ENCODE measurements around the gene B3GNT3. TPM values are rescaled to one million over a fixed set of nuclear protein-coding genes. Genes with fewer than 3 reads are reported as not detected.
A peak's percentile ranks its signal among the peaks of the same experiment; 100 is the strongest.

B3GNT3 gene
- total RNA-seq, 1 donor from 2014 or later: not detected

- DNase-seq (ENCODE audit: low read depth in 2 of 2): no peak
Measured at GRCh38 chr19:17832443-17833208, 37.7 kb downstream of the B3GNT3 start.

- no peak for DNase-seq (ENCODE audit: low read depth in 2 of 2)
Measured at GRCh38 chr19:17834350-17835181, 39.6 kb downstream of the B3GNT3 start.

- DNase-seq (ENCODE audit: low read depth in 2 of 2): no peak
Measured at GRCh38 chr19:17835182-17836006, 40.5 kb downstream of the B3GNT3 start.

- DNase-seq (ENCODE audit: low read depth in 2 of 2): no peak
Measured at GRCh38 chr19:17836530-17836929, 41.6 kb downstream of the B3GNT3 start.

- no peak for DNase-seq (ENCODE audit: low read depth in 2 of 2)
Measured at GRCh38 chr19:17837972-17838371, 43.0 kb downstream of the B3GNT3 start.

- DNase-seq (ENCODE audit: low read depth in 2 of 2): no peak
Measured at GRCh38 chr19:17840019-17840418, 45.1 kb downstream of the B3GNT3 start.

- DNase-seq (ENCODE audit: low read depth in 2 of 2): no peak
Measured at GRCh38 chr19:17841371-17841809, 46.5 kb downstream of the B3GNT3 start.

- peak; percentile 68 to 84 for DNase-seq (ENCODE audit: low read depth in 2 of 2)
Measured at GRCh38 chr19:17841810-17842662, 47.1 kb downstream of the B3GNT3 start.

GRCh38 chr19:17842663-17843291 is 47.8 kb downstream of the B3GNT3 start:
- no peak for DNase-seq (ENCODE audit: low read depth in 2 of 2)

- DNase-seq (ENCODE audit: low read depth in 2 of 2): no peak
Measured at GRCh38 chr19:17843292-17843827, 48.4 kb downstream of the B3GNT3 start.

- DNase-seq (ENCODE audit: low read depth in 2 of 2): no peak
Measured at GRCh38 chr19:17843908-17844490, 49.1 kb downstream of the B3GNT3 start.

GRCh38 chr19:17846146-17846545 is 51.2 kb downstream of the B3GNT3 start:
- DNase-seq (ENCODE audit: low read depth in 2 of 2): no peak

GRCh38 chr19:17847538-17848366 is 52.8 kb downstream of the B3GNT3 start, which contains the start of gene JAK3:
TSS of gene JAK3 (minus strand) at chr19:17847982. CDS start at chr19:17844417, 3,565 bp downstream.
- peak; percentile 73 to 75 for DNase-seq (ENCODE audit: low read depth in 2 of 2)

- DNase-seq (ENCODE audit: low read depth in 2 of 2): no peak
Measured at GRCh38 chr19:17848595-17849292, 53.8 kb downstream of the B3GNT3 start.

- no peak for DNase-seq (ENCODE audit: low read depth in 2 of 2)
Measured at GRCh38 chr19:17854061-17854460, 59.1 kb downstream of the B3GNT3 start.

- peak; percentile 65 to 80 for DNase-seq (ENCODE audit: low read depth in 2 of 2)
Measured at GRCh38 chr19:17855280-17856152, 60.6 kb downstream of the B3GNT3 start.
